GM13977 (cell line): ENCODE results near the gene KCTD4.

Experiments used
- DNase-seq: peaks from one replicate; pipeline ENCODE4 v3.0.0; 2012; ENCODE audit warnings: low spot score
- CTCF ChIP-seq: IDR thresholded peaks from 2 replicates; pipeline ENCODE4 v1.5.1; 2012; ENCODE audit warnings: mild to moderate bottlenecking, control low read depth; ENCODE audit not compliant: insufficient read depth; ENCODE audit errors: extremely low read depth, missing control alignments
- in situ Hi-C: fragments of 300-500 bp; cut with MboI; formaldehyde crosslinking; loops from one replicate; pipeline ENCODE4 v1.12.0; 2022; ENCODE audit warnings: low sequenced_read_pairs, low pct_unique_long_range_greater_than_20kb, mixed read lengths, inconsistent platforms; ENCODE audit not compliant: unreplicated experiment

Gene KCTD4

GRCh38 chr13:45226024-45226423 is 25.2 kb upstream of the KCTD4 start:
- no peak for DNase-seq
- in situ Hi-C loops, result no loop called here
- TF ChIP-seq CTCF, result no peak

GRCh38 chr13:45225370-45225769 is 24.5 kb upstream of the KCTD4 start:
- no peak for DNase-seq
- TF ChIP-seq CTCF, result no peak
- in situ Hi-C loops, result no loop called here

- in situ Hi-C loops, result no loop called here
- DNase-seq, result no peak
- no peak for TF ChIP-seq CTCF
These were observed 23.3 kb upstream of the KCTD4 start for GRCh38 chr13:45224176-45224575.

- DNase-seq, result no peak
- no peak for TF ChIP-seq CTCF
- in situ Hi-C loops, result no loop called here
These were observed 22.1 kb upstream of the KCTD4 start for GRCh38 chr13:45222919-45223318.

- no peak for TF ChIP-seq CTCF
- no peak for DNase-seq
- in situ Hi-C loops, result no loop called here
These were observed 21.7 kb upstream of the KCTD4 start for GRCh38 chr13:45222516-45222915.

GRCh38 chr13:45220403-45220802 is 19.6 kb upstream of the KCTD4 start:
- no peak for TF ChIP-seq CTCF
- DNase-seq, result no peak
- in situ Hi-C loops, result no loop called here

- in situ Hi-C loops, result no loop called here
- DNase-seq, result no peak
- no peak for TF ChIP-seq CTCF
These were observed 19.1 kb upstream of the KCTD4 start for GRCh38 chr13:45219938-45220375.
